ENCODE measurements around the gene INSR. TPM values are rescaled to one million over a fixed set of nuclear protein-coding genes. Genes with fewer than 3 reads are reported as not detected.

INSR gene
- total and polyA plus RNA-seq, 12 donors: 20.2 to 157 (median 99.0) TPM

- peak in 1 of 9 donors; percentile 7 for TF ChIP-seq CTCF (IDR thresholded peaks at IDR 0.05)
- peak overlapping the region in 6 of 10 donors; percentile 20 to 76 (median 62) for H3K27ac ChIP-seq
Measured at GRCh38 chr19:7187605-7188339, 106.4 kb downstream of the INSR start.

GRCh38 chr19:7182489-7182888 lies 111.7 kb downstream of the INSR start:
- TF ChIP-seq CTCF (IDR thresholded peaks at IDR 0.05): no peak
- DNase-seq (no peak), ATAC-seq (peak in 5 of 8 donors; percentile 13 to 68 (median 63))
- H3K27ac ChIP-seq: peak overlapping the region; percentile 57 to 87 (median 81)
- H3K27me3 ChIP-seq: no peaks in the 10 kb centered on the region
- H3K9me3 ChIP-seq: no peaks in the 10 kb centered on the region
- peak overlapping the region in 4 of 10 donors; percentile 3 to 34 (median 17) for H3K4me3 ChIP-seq
- intact Hi-C loops (cut with DNase I): no loop called here
- peaks cover 11 to 76% (median 50%) of the 10 kb centered on the region in 9 donors for H3K4me1 ChIP-seq
- 58 to 74% methylated on average over 5 of the region's 5 CpGs for WGBS, 2 donors
- peaks cover 0 to 14% (median 0%) of the 10 kb centered on the region in 9 donors for H3K36me3 ChIP-seq

More at GRCh38 chr19:7187605-7188339, 106.4 kb downstream of the INSR start:
- ATAC-seq (peak in 4 of 8 donors; percentile 17 to 42 (median 27)), DNase-seq (no peak)
- intact Hi-C loops (cut with DNase I): no loop called here
- WGBS, 2 donors: 81 to 86% methylated on average over 10 of the region's 10 CpGs
- peaks cover 0 to 8% (median 0%) of the 10 kb centered on the region in 9 donors for H3K36me3 ChIP-seq
- no peaks in the 10 kb centered on the region for H3K9me3 ChIP-seq
- H3K4me1 ChIP-seq: peaks cover 9 to 74% (median 25%) of the 10 kb centered on the region in 9 donors
- no peak overlapping the region for H3K4me3 ChIP-seq
- no peaks in the 10 kb centered on the region for H3K27me3 ChIP-seq

DNA sequence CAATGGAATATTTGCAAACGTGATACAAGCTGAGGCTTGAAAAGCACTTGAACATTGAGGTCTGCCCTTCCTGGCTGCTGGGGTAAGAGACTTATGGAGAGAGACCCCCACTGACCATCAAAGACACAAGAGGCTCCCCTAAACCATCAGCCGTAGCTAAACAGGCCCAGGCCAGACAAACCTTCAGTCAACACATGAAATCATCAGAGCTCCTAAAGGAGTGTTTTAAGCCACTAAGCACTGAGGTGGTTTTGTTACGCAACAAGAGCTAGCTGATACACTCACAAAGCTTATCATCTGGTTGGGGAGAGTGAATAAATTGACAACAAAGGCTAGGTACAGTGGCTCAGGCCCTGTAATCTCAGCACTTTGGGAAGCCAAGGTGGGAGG lies 114.3 kb downstream of the INSR start:
- H3K36me3 ChIP-seq: peaks cover 0 to 23% (median 0%) of the 10 kb centered on the region in 9 donors
- no peak for ATAC-seq
- no peak overlapping the region for H3K4me3 ChIP-seq
- H3K4me1 ChIP-seq: peaks cover 11 to 74% (median 43%) of the 10 kb centered on the region in 9 donors
- H3K27me3 ChIP-seq: no peaks in the 10 kb centered on the region
- H3K9me3 ChIP-seq: no peaks in the 10 kb centered on the region
- DNase-seq: no peak
- peak overlapping the region in 4 of 10 donors; percentile 3 to 87 (median 61) for H3K27ac ChIP-seq
- 73 to 84% methylated on average over 3 of the region's 3 CpGs for WGBS, 2 donors
- intact Hi-C loops (cut with DNase I): no loop called here
- no peak for TF ChIP-seq CTCF (IDR thresholded peaks at IDR 0.05)

GRCh38 chr19:7177926-7178325 lies 116.3 kb downstream of the INSR start:
- Histone ChIP-seq H3K36me3 (peaks cover 0 to 34% (median 8%) of the 10 kb centered on the region in 9 donors), H3K4me3 (no peak overlapping the region), H3K27me3 (no peaks in the 10 kb centered on the region), H3K9me3 (no peaks in the 10 kb centered on the region), H3K27ac (peak overlapping the region in 3 of 10 donors; percentile 0 to 57 (median 29)), H3K4me1 (peaks cover 5 to 57% (median 35%) of the 10 kb centered on the region in 9 donors)
- ATAC-seq: peak in 1 of 8 donors; percentile 28
- no peak for DNase-seq
- 52 to 63% methylated on average over 7 of the region's 7 CpGs for WGBS, 2 donors
- TF ChIP-seq CTCF (IDR thresholded peaks at IDR 0.05): no peak
- intact Hi-C loops (cut with DNase I): no loop called here

All from heart right ventricle (tissue), 16 donors.